Posterior vena cava (tissue), 2 donors: ENCODE measurements around the gene ITFG2. TPM values are rescaled to one million over a fixed set of nuclear protein-coding genes. Genes with fewer than 3 reads are reported as not detected.
"Not testable (repeated sequence)": the region's sequence is repeated elsewhere in the genome, so short reads cannot be mapped to it uniquely, and the experiment has no call there.

Experiments
- DNase-seq: peaks from one replicate; pipeline ENCODE4 v3.0.0-alpha.2; 2020; ENCODE audit warnings: low spot score
- intact Hi-C, 2 donors: fragments of 100-400 bp; cut with DNase I; formaldehyde crosslinking; loops; one replicate each; pipeline versions ENCODE4 v1.14.1 to v1.14.2; 2022 to 2023
- total RNA-seq, 2 donors: library from RNA; stranded (reverse); fragmentation: NEBNext Ultra II Directional; extraction: Animal tissue kit (Norgen Biotek cat#: 25700); gene quantifications; one replicate each; pipeline ENCODE4 v1.2.1, GENCODE V29; 2021
- donor health status: DM: yes; HTN: yes; CAD: no.
- donor health status: DM: yes; HTN: yes; CAD: no.

ITFG2 gene
- total RNA-seq, 2 donors from 2014 or later, result 16.7 to 28.3 TPM

DNA sequence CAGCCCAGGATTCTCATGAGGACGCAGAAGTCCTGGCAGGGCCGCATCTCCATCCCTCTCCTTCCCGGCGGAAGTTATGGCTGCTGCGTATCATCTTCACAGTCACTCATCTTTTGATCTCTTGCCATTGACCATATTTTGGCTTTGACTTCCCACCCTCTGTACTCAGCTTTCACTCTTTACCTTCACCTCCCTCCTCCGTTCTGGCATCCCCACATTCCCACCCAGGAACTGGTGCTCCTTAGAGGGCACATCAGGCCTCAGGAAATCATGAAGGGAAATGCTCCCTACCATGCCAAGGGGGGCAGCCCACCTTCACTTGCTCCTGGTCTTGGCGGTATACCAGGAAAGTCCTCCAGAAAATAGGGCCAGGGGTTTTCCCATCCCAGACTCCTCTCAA, 43.1 kb downstream of the ITFG2 start:
- intact Hi-C loops, result loop anchor here in 1 of 2 donors (10.0 kb wide), 1 partner anchor 179 kb away; no protein-coding TSS in a partner anchor
- peak; percentile 37 for DNase-seq

DNA sequence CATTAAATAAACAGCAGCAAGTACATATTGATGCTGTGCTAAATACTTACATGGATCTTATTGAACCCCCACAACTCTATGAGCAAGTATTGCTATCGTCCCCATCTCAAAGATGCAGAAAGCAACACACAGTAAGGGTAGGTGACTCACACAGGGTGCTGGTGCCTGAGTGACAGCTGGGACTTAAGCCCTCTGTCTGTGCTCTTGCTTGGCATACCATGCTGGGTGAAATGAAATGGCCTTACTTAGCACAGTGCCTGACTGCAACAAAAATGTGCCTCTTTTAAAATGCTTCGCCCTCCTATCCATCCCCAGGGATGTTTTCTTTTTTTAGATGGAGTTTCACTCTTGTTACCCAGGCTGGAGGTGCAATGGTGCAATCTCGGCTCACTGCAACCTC, 43.6 kb downstream of the ITFG2 start:
- DNase-seq, result peak; percentile 7
- intact Hi-C loops, result loop anchor here in 1 of 2 donors (10.0 kb wide), 1 partner anchor 179 kb away; no protein-coding TSS in a partner anchor

- intact Hi-C loops, result loop anchor here in 1 of 2 donors (10.0 kb wide), 1 partner anchor 178 kb away; no protein-coding TSS in a partner anchor
- peak; percentile 60 for DNase-seq
Measured at GRCh38 chr12:2857021-2857431, 44.6 kb downstream of the ITFG2 start, which contains the start of gene TEX52. Gene TEX52, minus strand, starts transcription at chr12:2857039. Its CDS starts 13 bp downstream, at chr12:2857026.

- intact Hi-C loops, result loop anchor here in 1 of 2 donors (10.0 kb wide), 1 partner anchor 177 kb away; no protein-coding TSS in a partner anchor
Measured at GRCh38 chr12:2857576-2857975, 45.1 kb downstream of the ITFG2 start.

DNA sequence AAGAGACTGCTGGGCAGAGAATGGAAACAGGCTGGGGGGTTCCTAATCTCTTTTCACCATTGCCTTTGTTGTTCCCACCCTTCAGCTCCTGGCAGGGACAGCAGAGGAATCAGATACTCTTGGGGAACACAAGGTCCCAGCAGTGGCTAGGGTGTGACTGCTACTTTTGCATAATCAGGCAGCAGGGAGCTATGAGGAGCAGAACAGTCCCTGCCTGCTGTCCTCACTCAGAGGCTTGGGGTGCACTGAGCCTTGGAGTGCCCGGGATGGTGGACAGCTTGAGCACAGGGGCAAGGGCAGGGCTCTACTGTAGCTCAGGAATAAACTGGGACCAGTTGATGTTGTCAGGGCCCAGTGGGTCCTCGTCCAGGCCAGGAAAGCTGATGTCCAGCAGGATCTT, 45.9 kb downstream of the ITFG2 start:
- no peak for DNase-seq
- intact Hi-C loops, result loop anchor here in 1 of 2 donors (10.0 kb wide), 1 partner anchor 176 kb away; no protein-coding TSS in a partner anchor

More at GRCh38 chr12:2857576-2857975, 45.1 kb downstream of the ITFG2 start:
- DNase-seq, result peak; percentile 16

GRCh38 chr12:2858944-2859421, 46.5 kb downstream of the ITFG2 start:
- intact Hi-C loops, result loop anchor here in 1 of 2 donors (10.0 kb wide), 1 partner anchor 176 kb away; no protein-coding TSS in a partner anchor

GRCh38 chr12:2860170-2860569, 47.7 kb downstream of the ITFG2 start:
- intact Hi-C loops, result loop anchor here in 1 of 2 donors (1.0 kb wide), 1 partner anchor 18 kb away; no protein-coding TSS in a partner anchor
- DNase-seq, result no peak

More at GRCh38 chr12:2858944-2859421, 46.5 kb downstream of the ITFG2 start:
- DNase-seq, result peak; percentile 76

DNA sequence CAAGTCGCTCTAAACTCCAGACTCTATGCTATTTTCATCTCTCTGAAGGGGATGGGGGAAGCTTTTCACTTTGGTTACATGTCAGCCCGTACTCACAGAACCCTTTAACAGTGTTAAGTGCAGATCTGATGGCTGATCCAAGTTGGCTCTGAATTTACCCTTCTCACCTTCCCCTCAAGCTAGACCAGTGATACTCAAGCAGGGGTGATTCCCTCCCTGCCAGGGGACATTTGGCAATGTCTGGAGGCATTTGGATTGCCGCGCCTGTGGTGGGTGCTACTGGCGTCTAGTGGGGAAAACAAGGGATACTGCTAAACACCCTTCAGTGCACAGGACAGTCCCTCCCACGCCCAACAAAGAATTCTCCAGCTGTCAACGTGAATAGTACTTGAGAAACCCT, 50.4 kb downstream of the ITFG2 start:
- intact Hi-C loops, result no loop called here
- peak; percentile 53 for DNase-seq

DNA sequence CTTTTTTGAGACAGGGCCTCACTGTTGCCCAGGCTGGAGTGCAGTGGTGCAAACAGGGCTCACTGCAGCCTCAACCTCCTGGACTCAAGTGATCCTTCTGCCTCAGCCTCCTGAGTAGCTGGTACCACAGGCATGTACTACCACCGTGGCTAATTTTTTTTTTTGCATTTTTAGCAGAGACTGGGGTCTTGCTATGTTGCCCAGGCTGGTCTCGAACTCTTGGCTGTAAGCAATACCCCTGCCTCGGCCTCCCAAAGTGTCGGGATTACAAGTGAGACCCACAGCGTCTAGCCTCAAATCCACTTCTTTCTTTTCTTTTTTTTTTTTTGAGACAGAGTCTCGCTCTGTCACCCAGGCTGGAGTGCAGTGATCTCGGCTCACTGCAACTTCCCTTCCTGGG, 50.9 kb downstream of the ITFG2 start:
- DNase-seq, intact Hi-C loops: not testable (repeated sequence)

DNA sequence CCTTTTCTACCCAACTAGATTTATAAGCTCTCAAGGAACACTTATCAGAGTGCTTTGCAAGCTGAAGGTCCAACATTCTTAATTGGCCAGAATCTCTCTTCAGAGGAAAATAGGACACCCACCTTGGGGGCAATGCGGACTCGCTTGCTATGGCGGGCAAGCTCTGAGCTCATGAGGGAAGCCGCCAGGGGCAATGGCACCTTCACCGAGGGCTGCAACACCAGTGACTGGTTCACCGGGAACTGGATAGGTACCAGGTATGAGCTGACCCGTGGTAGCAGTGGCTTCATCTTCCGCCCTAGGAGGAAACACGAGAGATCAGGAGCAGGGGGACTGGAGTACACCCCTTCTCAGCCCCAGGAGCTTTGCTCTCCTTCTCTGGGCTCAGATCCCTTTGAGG, 51.7 kb downstream of the ITFG2 start:
- intact Hi-C loops, result loop anchor here in 1 of 2 donors (2.0 kb wide), 1 partner anchor 41 kb away; no protein-coding TSS in a partner anchor
- DNase-seq, result peak; percentile 52

- peak; percentile 17 for DNase-seq
- intact Hi-C loops, result not testable (repeated sequence)
Measured at GRCh38 chr12:2868986-2869632, 56.6 kb downstream of the ITFG2 start.

Other genes with a start within 250 kb of the ITFG2 start
- 10 to 100 TPM; 35.7 to 43.1 TPM for gene FKBP4, start 17.7 kb upstream of the ITFG2 start, total RNA-seq
- 1 to 10 TPM; 3.6 to 3.7 TPM for gene NRIP2, start 22.4 kb downstream of the ITFG2 start, total RNA-seq
- gene TEX52, start 44.4 kb downstream of the ITFG2 start, total RNA-seq, result not detected
- under 1 TPM; 0.24 to 0.79 TPM for gene FOXM1, start 64.5 kb downstream of the ITFG2 start, total RNA-seq
- 1 to 10 TPM; 8.4 to 8.8 TPM for gene RHNO1, start 64.6 kb downstream of the ITFG2 start, total RNA-seq
- 10 to 100 TPM; 19.5 to 23.6 TPM for gene TULP3, start 78.2 kb downstream of the ITFG2 start, total RNA-seq
- gene TEAD4, start 146.7 kb downstream of the ITFG2 start, total RNA-seq, result 10 to 100 TPM; 14.1 to 35.3 TPM